ENCODE data around the gene NOD2. TPM values are rescaled to one million over a fixed set of nuclear protein-coding genes. Genes with fewer than 3 reads are reported as not detected.

The NOD2 gene
- total and polyA plus RNA-seq, 2 of the 13 experiments (the other 11 are each of a cell fraction or from before 2014, with no cell fraction given): 0.27 to 0.81 TPM

GRCh38 chr16:50765260-50765659, 71.9 kb downstream of the NOD2 start (continued):
- TF ChIP-seq PPARG (CRISPR knock-in tag; conservative IDR thresholded peaks at IDR 0.05) (no peak), GFI1 (CRISPR knock-in tag; IDR thresholded peaks at IDR 0.05; ENCODE audit: borderline replicate concordance) (no peak)

- Histone ChIP-seq H3K36me3 (replicated peaks in 1 of 2; ENCODE audit: control insufficient read depth in 1 of 2, insufficient read depth in 2 of 2, low read length in 2 of 2) (no peaks in the 10 kb centered on the region), H3K4me3 (replicated peaks in 1 of 3; ENCODE audit: insufficient read depth in 1 of 3, low read depth in 2 of 3, low read length in 3 of 3) (no peak overlapping the region), H3K79me2 (ENCODE audit: insufficient read depth, low read length) (no peaks in the 10 kb centered on the region), H3K4me2 (ENCODE audit: low read depth, low read length) (no peak overlapping the region), H3K4me1 (ENCODE audit: insufficient read depth, low read length) (no peaks in the 10 kb centered on the region), H3K27me3 (ENCODE audit: control insufficient read depth in 1 of 2, insufficient read depth in 2 of 2, low read length in 2 of 2) (no peaks in the 10 kb centered on the region), H2AFZ (ENCODE audit: low read length) (no peak overlapping the region), H4K20me1 (ENCODE audit: insufficient read depth, low read length) (no peaks in the 10 kb centered on the region), H3K9me3 (ENCODE audit: low read length) (peaks cover 8% of the 10 kb centered on the region; the same call in 1 of the 2 replicates), H3K27ac (ENCODE audit: extremely low read length, insufficient read depth, low read length) (no peak overlapping the region), H3K9ac (ENCODE audit: insufficient read depth, low read depth, low read length) (no peak overlapping the region)
- intact Hi-C loops (cut with micrococcal nuclease; ENCODE audit: unreplicated experiment): no loop called here
- FAIRE-seq (no peak), DNase-seq (ENCODE audit: low spot score) (no peak), ATAC-seq (no peak)
- POLR2A ChIA-PET: no interaction called here
- CTCF ChIA-PET (ENCODE audit: low intra/inter-chr PET ratio, low total read pairs): no interaction called here
- TF ChIP-seq FIP1L1 (IDR thresholded peaks at IDR 0.05; ENCODE audit: borderline replicate concordance, insufficient read depth, low read depth, low read length) (no peak), ZNF274 (CRISPR knock-in tag; IDR thresholded peaks at IDR 0.05) (no peak), ZNF597 (CRISPR knock-in tag; IDR thresholded peaks at IDR 0.05) (no peak), ZNF761 (CRISPR knock-in tag; conservative IDR thresholded peaks at IDR 0.05) (no peak), HNRNPLL (IDR thresholded peaks at IDR 0.05; ENCODE audit: low read depth, low read length, poor library complexity, severe bottlenecking) (no peak), ZNF550 (CRISPR knock-in tag; IDR thresholded peaks at IDR 0.05; ENCODE audit: borderline replicate concordance) (no peak), ATF6 (CRISPR knock-in tag; conservative IDR thresholded peaks at IDR 0.05) (no peak), CHCHD3 (CRISPR knock-in tag; IDR thresholded peaks at IDR 0.05) (no peak), ZNF839 (CRISPR knock-in tag; IDR thresholded peaks at IDR 0.05; ENCODE audit: borderline replicate concordance) (no peak)
- in situ Hi-C loops (cut with HindIII; ENCODE audit: extremely low pct_ligation_motif_present, low pct_unique_long_range_greater_than_20kb): no loop called here
- WGBS (ENCODE audit: low lambda C conversion rate): 87% methylated on average over 1 of the region's 1 CpG
- no TSS peak for BruUV-seq (replicated peaks)
These were observed 72.5 kb downstream of the NOD2 start for GRCh38 chr16:50765861-50766260.

Measured in HepG2 (cell line).